HepG2 (cell line): ENCODE data around the gene B3GNT9. TPM values are rescaled to one million over a fixed set of nuclear protein-coding genes. Genes with fewer than 3 reads are reported as not detected.

Experiments used
- FLYWCH1 ChIP-seq: sonication (generic); formaldehyde crosslinking; IDR thresholded peaks from 2 replicates; pipeline ENCODE4 v1.8.1; 2023; ENCODE audit warnings: mild to moderate bottlenecking, missing genetic modification reagents
- FOSL1 ChIP-seq: sonication (generic); formaldehyde crosslinking; IDR thresholded peaks from 2 replicates; pipeline ENCODE4 v1.9.0; 2021; ENCODE audit warnings: missing genetic modification reagents, borderline replicate concordance
- FOXC1 ChIP-seq: sonication (generic); formaldehyde crosslinking; IDR thresholded peaks from 2 replicates; pipeline ENCODE4 v1.8.0; 2022; ENCODE audit warnings: mild to moderate bottlenecking, missing genetic modification reagents, borderline replicate concordance
- MYC ChIP-seq: sonication (generic); formaldehyde crosslinking; IDR thresholded peaks from 2 replicates; pipeline ENCODE4 v1.9.0; 2021; ENCODE audit warnings: missing genetic modification reagents, borderline replicate concordance
- SCMH1 ChIP-seq: sonication (generic); formaldehyde crosslinking; IDR thresholded peaks from 2 replicates; pipeline ENCODE4 v1.9.0; 2021; ENCODE audit warnings: missing genetic modification reagents, mild to moderate bottlenecking, borderline replicate concordance
- TCF12 ChIP-seq, 2 experiments: fragments of 450-650 bp in 1 of 2; sonication (generic) in 1 of 2; formaldehyde crosslinking in 1 of 2; IDR thresholded peaks; 2 replicates each; pipeline versions ENCODE4 v1.6.1 to v1.8.0; 2017 to 2022; ENCODE audit warnings: antibody characterized with exemption in 1 of 2, mild to moderate bottlenecking in 1 of 2, missing genetic modification reagents in 1 of 2, moderate library complexity in 1 of 2
- ZBTB46 ChIP-seq: sonication (generic); formaldehyde crosslinking; IDR thresholded peaks from 2 replicates; pipeline ENCODE4 v1.4.0; 2020; ENCODE audit warnings: mild to moderate bottlenecking, missing genetic modification reagents, borderline replicate concordance
- ZNF143 ChIP-seq: sonication (generic); formaldehyde crosslinking; IDR thresholded peaks from 2 replicates; pipeline ENCODE4 v1.4.0; 2020; ENCODE audit warnings: missing genetic modification reagents
- ZNF235 ChIP-seq: sonication (generic); formaldehyde crosslinking; IDR thresholded peaks from 2 replicates; pipeline ENCODE4 v1.8.1; 2023; ENCODE audit warnings: mild to moderate bottlenecking, missing genetic modification reagents, borderline replicate concordance
- ZNF251 ChIP-seq: sonication (generic); formaldehyde crosslinking; IDR thresholded peaks from 2 replicates; pipeline ENCODE4 v1.9.0; 2021; ENCODE audit warnings: mild to moderate bottlenecking, missing genetic modification reagents
- ZNF263 ChIP-seq: sonication (generic); formaldehyde crosslinking; IDR thresholded peaks from 2 replicates; pipeline ENCODE4 v1.4.0; 2020; ENCODE audit warnings: missing genetic modification reagents
- ZNF275 ChIP-seq: sonication (generic); formaldehyde crosslinking; IDR thresholded peaks from 2 replicates; pipeline ENCODE4 v1.8.0; 2022; ENCODE audit warnings: missing genetic modification reagents, mild to moderate bottlenecking, inconsistent platforms, borderline replicate concordance
- ZNF326 ChIP-seq: sonication (generic); formaldehyde crosslinking; IDR thresholded peaks from 2 replicates; pipeline ENCODE4 v1.4.0; 2020; ENCODE audit warnings: missing genetic modification reagents, borderline replicate concordance
- ZNF7 ChIP-seq: IDR thresholded peaks from 2 replicates; pipeline ENCODE4 v1.6.1; 2016; ENCODE audit warnings: missing biosample characterization, missing genetic modification reagents
- ZNF747 ChIP-seq: sonication (generic); formaldehyde crosslinking; IDR thresholded peaks from 2 replicates; pipeline ENCODE4 v1.8.1; 2023; ENCODE audit warnings: missing genetic modification reagents, mild to moderate bottlenecking, borderline replicate concordance
- polyA plus RNA-seq, 8 experiments: library from polyadenylated mRNA; depleted of rRNA in 3 of 8; stranded (reverse) in 7 of 8; unstranded in 1 of 8; fragments of >200 nt; fragmentation: Illumina TruSeq in 4 of 8; extraction: Trizol in 4 of 8; gene quantifications; 2 replicates each; pipeline versions ENCODE4 v1.2.1 to v1.2.3, GENCODE V29; 2011 to 2016; ENCODE audit warnings: low read depth in 4 of 8, missing spikeins in 1 of 8, mixed read lengths in 1 of 8; ENCODE audit not compliant: insufficient read depth in 1 of 8
- total RNA-seq, 5 experiments: library from RNA; depleted of rRNA; stranded (reverse); fragments of >200 nt; fragmentation: Illumina TruSeq; extraction: Trizol; gene quantifications; 2 replicates each; pipeline ENCODE4 v1.2.3, GENCODE V29; 2016; ENCODE audit warnings: low read depth in 1 of 5
- TF ChIP-seq, protein P1 (sequence below): IDR thresholded peaks from 2 replicates; pipeline ENCODE4 v1.4.0; 2020; ENCODE audit warnings: mild to moderate bottlenecking, missing genetic modification reagents
- TF ChIP-seq, protein P2 (sequence below): sonication (generic); formaldehyde crosslinking; IDR thresholded peaks from 2 replicates; pipeline ENCODE4 v1.8.0; 2022; ENCODE audit warnings: missing genetic modification reagents, mild to moderate bottlenecking, borderline replicate concordance

Gene B3GNT9
- total and polyA plus RNA-seq, 2 of the 13 experiments (the other 11 are each of a cell fraction or from before 2014, with no cell fraction given): 1.5 to 3.1 TPM

GRCh38 chr16:67150047-67150832 lies 558 bp downstream of the B3GNT9 start (continued):
- no peak for TF ChIP-seq FOXC1
- TF ChIP-seq MYC (CRISPR knock-in tag): 0 out of 2 replicates have a peak, but pooled peaks have one; percentile 8
- TF ChIP-seq SCMH1 (CRISPR knock-in tag): no peak
- TF ChIP-seq, protein P1, sequence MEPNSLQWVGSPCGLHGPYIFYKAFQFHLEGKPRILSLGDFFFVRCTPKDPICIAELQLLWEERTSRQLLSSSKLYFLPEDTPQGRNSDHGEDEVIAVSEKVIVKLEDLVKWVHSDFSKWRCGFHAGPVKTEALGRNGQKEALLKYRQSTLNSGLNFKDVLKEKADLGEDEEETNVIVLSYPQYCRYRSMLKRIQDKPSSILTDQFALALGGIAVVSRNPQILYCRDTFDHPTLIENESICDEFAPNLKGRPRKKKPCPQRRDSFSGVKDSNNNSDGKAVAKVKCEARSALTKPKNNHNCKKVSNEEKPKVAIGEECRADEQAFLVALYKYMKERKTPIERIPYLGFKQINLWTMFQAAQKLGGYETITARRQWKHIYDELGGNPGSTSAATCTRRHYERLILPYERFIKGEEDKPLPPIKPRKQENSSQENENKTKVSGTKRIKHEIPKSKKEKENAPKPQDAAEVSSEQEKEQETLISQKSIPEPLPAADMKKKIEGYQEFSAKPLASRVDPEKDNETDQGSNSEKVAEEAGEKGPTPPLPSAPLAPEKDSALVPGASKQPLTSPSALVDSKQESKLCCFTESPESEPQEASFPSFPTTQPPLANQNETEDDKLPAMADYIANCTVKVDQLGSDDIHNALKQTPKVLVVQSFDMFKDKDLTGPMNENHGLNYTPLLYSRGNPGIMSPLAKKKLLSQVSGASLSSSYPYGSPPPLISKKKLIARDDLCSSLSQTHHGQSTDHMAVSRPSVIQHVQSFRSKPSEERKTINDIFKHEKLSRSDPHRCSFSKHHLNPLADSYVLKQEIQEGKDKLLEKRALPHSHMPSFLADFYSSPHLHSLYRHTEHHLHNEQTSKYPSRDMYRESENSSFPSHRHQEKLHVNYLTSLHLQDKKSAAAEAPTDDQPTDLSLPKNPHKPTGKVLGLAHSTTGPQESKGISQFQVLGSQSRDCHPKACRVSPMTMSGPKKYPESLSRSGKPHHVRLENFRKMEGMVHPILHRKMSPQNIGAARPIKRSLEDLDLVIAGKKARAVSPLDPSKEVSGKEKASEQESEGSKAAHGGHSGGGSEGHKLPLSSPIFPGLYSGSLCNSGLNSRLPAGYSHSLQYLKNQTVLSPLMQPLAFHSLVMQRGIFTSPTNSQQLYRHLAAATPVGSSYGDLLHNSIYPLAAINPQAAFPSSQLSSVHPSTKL: no peak
- 0 out of 2 replicates have a peak, but pooled peaks have one; percentile 2 for TF ChIP-seq ZNF7 (CRISPR knock-in tag)
- TF ChIP-seq ZNF251: no peak
- TF ChIP-seq ZNF275 (CRISPR knock-in tag): 0 out of 2 replicates have a peak, but pooled peaks have one; percentile 71
- TF ChIP-seq TCF12 (IDR thresholded peaks at IDR 0.05): no peak
- TF ChIP-seq TCF12 (CRISPR knock-in tag; IDR thresholded peaks at IDR 0.05): 0 out of 2 replicates have a peak, but pooled peaks have one; percentile 41
- TF ChIP-seq ZNF235 (CRISPR knock-in tag): 0 out of 2 replicates have a peak, but pooled peaks have one; percentile 38
- no peak for TF ChIP-seq ZNF143 (CRISPR knock-in tag)
- TF ChIP-seq FOSL1 (CRISPR knock-in tag): no peak
- no peak for TF ChIP-seq ZBTB46
- TF ChIP-seq ZNF747 (CRISPR knock-in tag): 0 out of 2 replicates have a peak, but pooled peaks have one; percentile 30
- TF ChIP-seq FLYWCH1: no peak
- TF ChIP-seq, protein P2, sequence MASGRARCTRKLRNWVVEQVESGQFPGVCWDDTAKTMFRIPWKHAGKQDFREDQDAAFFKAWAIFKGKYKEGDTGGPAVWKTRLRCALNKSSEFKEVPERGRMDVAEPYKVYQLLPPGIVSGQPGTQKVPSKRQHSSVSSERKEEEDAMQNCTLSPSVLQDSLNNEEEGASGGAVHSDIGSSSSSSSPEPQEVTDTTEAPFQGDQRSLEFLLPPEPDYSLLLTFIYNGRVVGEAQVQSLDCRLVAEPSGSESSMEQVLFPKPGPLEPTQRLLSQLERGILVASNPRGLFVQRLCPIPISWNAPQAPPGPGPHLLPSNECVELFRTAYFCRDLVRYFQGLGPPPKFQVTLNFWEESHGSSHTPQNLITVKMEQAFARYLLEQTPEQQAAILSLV (CRISPR knock-in tag): no peak
- TF ChIP-seq ZNF263 (CRISPR knock-in tag): no peak
- no peak for TF ChIP-seq ZNF326 (CRISPR knock-in tag)
